A673 (cell line): Measurements from ENCODE around the gene CHIC2. TPM values are rescaled to one million over a fixed set of nuclear protein-coding genes. Genes with fewer than 3 reads are reported as not detected.

Experiments used
- BruUV-seq: library from RNA; stranded (reverse); fragments of 400-500 nt; replicated peaks from 2 replicates; lab custom pipeline; 2021; lab: Mats Ljungman, UMichigan
- CTCF ChIA-PET: fragments of 300-600 bp; sonication (Branson Sonifier 250); formaldehyde crosslinking; loops from one replicate; lab custom pipeline; 2022; ENCODE audit warnings: antibody characterized with exemption; lab: Charles Lee
- POLR2A ChIA-PET: fragments of 300-600 bp; sonication (Branson Sonifier 250); formaldehyde crosslinking; loops from one replicate; lab custom pipeline; 2022; ENCODE audit warnings: antibody characterized with exemption; ENCODE audit not compliant: low non-redundant PET; lab: Charles Lee
- DNase-seq: peaks from one replicate; pipeline ENCODE4 v3.0.0-alpha.2; 2015; ENCODE audit warnings: low spot score
- H3K27ac ChIP-seq: fragments of 200-600 bp; sonication (generic); 2 replicates; pipeline ENCODE4 v1.5.1; 2016; ENCODE audit warnings: mixed run types, low read depth, mild to moderate bottlenecking, mixed read lengths, antibody characterized with exemption, low read length; ENCODE audit not compliant: poor library complexity, severe bottlenecking
- H3K27me3 ChIP-seq: fragments of 200-600 bp; sonication (generic); replicated peaks from 2 replicates; pipeline ENCODE4 v1.6.1; 2017; ENCODE audit warnings: mixed run types, low read depth, mild to moderate bottlenecking, mixed read lengths, antibody characterized with exemption, low read length; ENCODE audit not compliant: insufficient read depth, poor library complexity
- H3K36me3 ChIP-seq: fragments of 200-600 bp; sonication (generic); 2 replicates; pipeline ENCODE4 v1.6.1; 2016; ENCODE audit warnings: mixed run types, mild to moderate bottlenecking, mixed read lengths, antibody characterized with exemption, low read length; ENCODE audit not compliant: insufficient read depth, poor library complexity, severe bottlenecking
- H3K4me1 ChIP-seq: fragments of 200-600 bp; sonication (generic); 2 replicates; pipeline ENCODE4 v1.6.1; 2017; ENCODE audit warnings: mixed run types, mild to moderate bottlenecking, mixed read lengths, antibody characterized with exemption, low read length; ENCODE audit not compliant: insufficient read depth, poor library complexity, severe bottlenecking
- H3K4me3 ChIP-seq: fragments of 200-600 bp; sonication (generic); 2 replicates; pipeline ENCODE4 v1.5.1; 2016; ENCODE audit warnings: low read depth, mixed run types, mild to moderate bottlenecking, mixed read lengths, low read length; ENCODE audit not compliant: poor library complexity, severe bottlenecking
- H3K9me3 ChIP-seq: fragments of 200-600 bp; sonication (generic); 2 replicates; pipeline ENCODE4 v1.6.1; 2016; ENCODE audit warnings: mixed run types, low read depth, mild to moderate bottlenecking, mixed read lengths, antibody characterized with exemption, low read length; ENCODE audit not compliant: poor library complexity, severe bottlenecking
- EZH2 ChIP-seq: fragments of 200-600 bp; sonication (generic); IDR thresholded peaks from 2 replicates; pipeline ENCODE4 v1.6.1; 2017; ENCODE audit warnings: borderline replicate concordance, low read depth, mild to moderate bottlenecking, mixed read lengths, antibody characterized with exemption, low read length; ENCODE audit not compliant: poor library complexity, severe bottlenecking
- intact Hi-C: fragments of 100-400 bp; cut with micrococcal nuclease; formaldehyde crosslinking; loops from one replicate; pipeline ENCODE4 v1.10.0; 2022; ENCODE audit not compliant: unreplicated experiment
- total RNA-seq: library from RNA; stranded (reverse); gene quantifications from 2 replicates; pipeline ENCODE4 v1.2.3, GENCODE V29; 2021
- TF ChIP-seq, protein P1 (sequence below): fragments of 300-800, 200-600 bp; sonication (generic); conservative IDR thresholded peaks from 2 replicates; pipeline ENCODE4 v1.5.1; 2017; ENCODE audit warnings: low read depth, mild to moderate bottlenecking, antibody characterized with exemption, low read length, moderate library complexity, mixed read lengths

Gene CHIC2
- total RNA-seq, 1 experiment from 2014 or later: 8.1 TPM

GRCh38 chr4:54036184-54036583, 28.2 kb downstream of the CHIC2 start:
- no TSS peak for BruUV-seq
- no peaks in the 10 kb centered on the region for H3K27me3 ChIP-seq
- POLR2A ChIA-PET: no interaction called here
- DNase-seq: no peak
- H3K27ac ChIP-seq: no peak overlapping the region
- no peak overlapping the region for H3K4me3 ChIP-seq
- TF ChIP-seq EZH2: no peak
- TF ChIP-seq, protein P1, sequence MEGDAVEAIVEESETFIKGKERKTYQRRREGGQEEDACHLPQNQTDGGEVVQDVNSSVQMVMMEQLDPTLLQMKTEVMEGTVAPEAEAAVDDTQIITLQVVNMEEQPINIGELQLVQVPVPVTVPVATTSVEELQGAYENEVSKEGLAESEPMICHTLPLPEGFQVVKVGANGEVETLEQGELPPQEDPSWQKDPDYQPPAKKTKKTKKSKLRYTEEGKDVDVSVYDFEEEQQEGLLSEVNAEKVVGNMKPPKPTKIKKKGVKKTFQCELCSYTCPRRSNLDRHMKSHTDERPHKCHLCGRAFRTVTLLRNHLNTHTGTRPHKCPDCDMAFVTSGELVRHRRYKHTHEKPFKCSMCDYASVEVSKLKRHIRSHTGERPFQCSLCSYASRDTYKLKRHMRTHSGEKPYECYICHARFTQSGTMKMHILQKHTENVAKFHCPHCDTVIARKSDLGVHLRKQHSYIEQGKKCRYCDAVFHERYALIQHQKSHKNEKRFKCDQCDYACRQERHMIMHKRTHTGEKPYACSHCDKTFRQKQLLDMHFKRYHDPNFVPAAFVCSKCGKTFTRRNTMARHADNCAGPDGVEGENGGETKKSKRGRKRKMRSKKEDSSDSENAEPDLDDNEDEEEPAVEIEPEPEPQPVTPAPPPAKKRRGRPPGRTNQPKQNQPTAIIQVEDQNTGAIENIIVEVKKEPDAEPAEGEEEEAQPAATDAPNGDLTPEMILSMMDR: no peak
- CTCF ChIA-PET: no interaction called here
- H3K9me3 ChIP-seq: no peaks in the 10 kb centered on the region
- no peaks in the 10 kb centered on the region for H3K4me1 ChIP-seq
- intact Hi-C loops: no loop called here
- H3K36me3 ChIP-seq: no peaks in the 10 kb centered on the region

DNA sequence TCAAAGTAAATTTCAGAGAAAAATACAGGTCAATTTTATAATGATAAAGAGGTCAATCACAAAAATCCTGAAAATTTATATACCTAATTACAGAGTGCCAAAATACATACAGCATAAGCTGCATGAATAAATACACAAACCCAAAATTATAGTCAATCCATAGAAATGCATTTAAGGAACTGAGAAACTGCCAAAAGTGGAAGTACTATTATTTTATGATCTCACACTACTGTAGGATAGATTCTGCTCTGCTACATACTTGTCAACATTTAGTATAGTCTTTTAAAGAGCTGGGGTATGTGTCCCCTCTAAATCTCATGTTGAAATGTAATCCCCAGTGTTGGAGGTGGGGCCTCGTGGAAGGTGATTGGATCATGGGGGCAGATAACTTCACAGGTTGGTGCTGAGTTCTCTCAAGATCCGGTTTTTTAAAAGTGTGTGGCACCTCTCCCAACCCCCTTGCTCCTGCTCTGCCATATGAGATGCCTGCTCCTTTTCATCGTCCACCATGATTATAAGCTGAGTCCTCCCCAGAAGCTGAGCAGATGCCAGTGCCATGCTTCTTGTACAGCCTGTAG, 31.8 kb downstream of the CHIC2 start:
- no peak for DNase-seq
- Histone ChIP-seq H3K9me3 (no peaks in the 10 kb centered on the region), H3K27me3 (no peaks in the 10 kb centered on the region), H3K36me3 (no peaks in the 10 kb centered on the region), H3K4me1 (no peaks in the 10 kb centered on the region), H3K27ac (no peak overlapping the region), H3K4me3 (no peak overlapping the region)
- CTCF ChIA-PET: no interaction called here
- intact Hi-C loops: no loop called here
- TF ChIP-seq, protein P1: no peak
- TF ChIP-seq EZH2: no peak
- POLR2A ChIA-PET: no interaction called here
- BruUV-seq: no TSS peak

DNA sequence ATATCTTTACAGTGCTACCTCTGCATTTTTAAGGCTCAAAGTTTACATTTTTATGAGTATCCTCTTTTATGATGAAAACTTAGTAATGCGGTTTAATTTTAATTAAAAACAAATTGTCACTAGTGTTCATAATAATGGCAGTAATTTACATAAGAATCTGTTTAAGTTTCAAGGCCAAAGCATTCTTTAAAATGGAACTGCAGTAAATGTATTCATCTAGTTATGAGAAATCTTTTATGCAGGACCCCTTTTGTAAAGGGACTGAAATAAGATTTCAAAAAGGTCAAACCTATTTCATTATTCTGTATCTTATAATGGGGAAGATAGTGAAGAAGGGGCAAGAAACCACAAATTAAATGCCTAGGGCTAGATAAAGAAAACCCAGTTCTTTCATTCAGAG, 37.1 kb downstream of the CHIC2 start:
- POLR2A ChIA-PET: no interaction called here
- intact Hi-C loops: no loop called here
- BruUV-seq: no TSS peak

More for the DNA sequence above, 37.1 kb downstream of the CHIC2 start:
- TF ChIP-seq, protein P1: no peak
- no peak for TF ChIP-seq EZH2
- Histone ChIP-seq H3K27me3 (no peaks in the 10 kb centered on the region), H3K27ac (no peak overlapping the region), H3K4me3 (no peak overlapping the region), H3K36me3 (no peaks in the 10 kb centered on the region), H3K4me1 (no peaks in the 10 kb centered on the region), H3K9me3 (no peaks in the 10 kb centered on the region)
- CTCF ChIA-PET: no interaction called here
- no peak for DNase-seq
